Testis (tissue), 3 donors: ENCODE results near the gene TGFBR2. TPM values are rescaled to one million over a fixed set of nuclear protein-coding genes. Genes with fewer than 3 reads are reported as not detected.
A peak's percentile ranks its signal among the peaks of the same experiment; 100 is the strongest.

Experiments used
- DNase-seq: peaks from one replicate; pipeline ENCODE4 v3.0.0-alpha.2; 2019
- H3K27ac ChIP-seq, 2 donors: fragments of 200-600 bp; sonication (generic); one replicate each; pipeline ENCODE4 v1.5.1; 2019
- H3K27me3 ChIP-seq: fragments of 200-600 bp; sonication (generic); one replicate; pipeline ENCODE4 v1.5.1; 2019
- H3K36me3 ChIP-seq: fragments of 200-600 bp; sonication (generic); one replicate; pipeline ENCODE4 v1.5.1; 2017; ENCODE audit warnings: low read depth; ENCODE audit errors: missing control alignments
- H3K4me1 ChIP-seq: fragments of 200-600 bp; sonication (generic); one replicate; pipeline ENCODE4 v1.5.1; 2019
- H3K4me3 ChIP-seq, 2 donors: fragments of 200-600 bp; sonication (generic); one replicate each; pipeline ENCODE4 v1.5.1; 2017 to 2019
- H3K9me3 ChIP-seq: fragments of 200-600 bp; sonication (generic); one replicate; pipeline ENCODE4 v1.5.1; 2017
- POLR2A ChIP-seq: fragments of 450-650 bp; IDR thresholded peaks from one replicate; pipeline ENCODE4 v1.6.1; 2017; ENCODE audit warnings: antibody characterized with exemption, mild to moderate bottlenecking, moderate library complexity
- WGBS, 2 donors: methylation state at CpG; one replicate each; pipeline ENCODE4 v1.1.5; 2018; 5-methylcytosine and 5-hydroxymethylcytosine counted together
- intact Hi-C: fragments of 100-400 bp; cut with DNase I; formaldehyde crosslinking; loops from one replicate; pipeline ENCODE4 v1.15.1; 2023; ENCODE audit warnings: low total_unique reads
- polyA plus RNA-seq: library from polyadenylated mRNA; stranded (reverse); fragments of 350-450 nt; fragmentation: Illumina TruSeq; extraction: RNeasy Lipid Tissue Mini Kit (QIAGEN cat#74804); gene quantifications from one replicate; pipeline ENCODE4 v1.2.3, GENCODE V29; 2014; ENCODE audit warnings: low read depth, low replicate concordance; ENCODE audit not compliant: insufficient read depth
- total RNA-seq, 2 donors: library from RNA; depleted of rRNA; stranded (reverse); fragments of >200 nt; gene quantifications; one replicate each; pipeline ENCODE4 v1.2.3, GENCODE V29; 2016
- TF ChIP-seq, protein P1 (sequence below), 3 experiments: fragments of 450-650 bp in 2 of 3; fragments of 200-600 bp in 1 of 3; sonication (generic) in 1 of 3; IDR thresholded peaks; one replicate each; pipeline ENCODE4 v1.5.1; 2016 to 2019; ENCODE audit warnings: antibody characterized with exemption in 3 of 3, mild to moderate bottlenecking in 2 of 3, moderate library complexity in 1 of 3

TGFBR2 gene
- total and polyA plus RNA-seq, 3 donors from 2014 or later: 18.7 to 35.3 (median 26.1) TPM

GRCh38 chr3:30656624-30657141, 50.3 kb downstream of the TGFBR2 start:
- Histone ChIP-seq H3K27ac (no peak overlapping the region), H3K4me3 (no peak overlapping the region), H3K36me3 (no peaks in the 10 kb centered on the region), H3K9me3 (no peaks in the 10 kb centered on the region), H3K27me3 (no peaks in the 10 kb centered on the region), H3K4me1 (peaks cover 21% of the 10 kb centered on the region)
- WGBS, 2 donors: 78 to 88% methylated on average over 3 of the region's 3 CpGs
- DNase-seq: no peak
- intact Hi-C loops: no loop called here
- TF ChIP-seq, protein P1, sequence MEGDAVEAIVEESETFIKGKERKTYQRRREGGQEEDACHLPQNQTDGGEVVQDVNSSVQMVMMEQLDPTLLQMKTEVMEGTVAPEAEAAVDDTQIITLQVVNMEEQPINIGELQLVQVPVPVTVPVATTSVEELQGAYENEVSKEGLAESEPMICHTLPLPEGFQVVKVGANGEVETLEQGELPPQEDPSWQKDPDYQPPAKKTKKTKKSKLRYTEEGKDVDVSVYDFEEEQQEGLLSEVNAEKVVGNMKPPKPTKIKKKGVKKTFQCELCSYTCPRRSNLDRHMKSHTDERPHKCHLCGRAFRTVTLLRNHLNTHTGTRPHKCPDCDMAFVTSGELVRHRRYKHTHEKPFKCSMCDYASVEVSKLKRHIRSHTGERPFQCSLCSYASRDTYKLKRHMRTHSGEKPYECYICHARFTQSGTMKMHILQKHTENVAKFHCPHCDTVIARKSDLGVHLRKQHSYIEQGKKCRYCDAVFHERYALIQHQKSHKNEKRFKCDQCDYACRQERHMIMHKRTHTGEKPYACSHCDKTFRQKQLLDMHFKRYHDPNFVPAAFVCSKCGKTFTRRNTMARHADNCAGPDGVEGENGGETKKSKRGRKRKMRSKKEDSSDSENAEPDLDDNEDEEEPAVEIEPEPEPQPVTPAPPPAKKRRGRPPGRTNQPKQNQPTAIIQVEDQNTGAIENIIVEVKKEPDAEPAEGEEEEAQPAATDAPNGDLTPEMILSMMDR (IDR thresholded peaks at IDR 0.05): no peak
- no peak for TF ChIP-seq POLR2A

- no peaks in the 10 kb centered on the region for H3K9me3 ChIP-seq
- peak overlapping the region in 1 of 2 donors; percentile 69 for H3K27ac ChIP-seq
- peaks cover 21% of the 10 kb centered on the region for H3K4me1 ChIP-seq
- H3K4me3 ChIP-seq: no peak overlapping the region
- H3K27me3 ChIP-seq: no peaks in the 10 kb centered on the region
- no peaks in the 10 kb centered on the region for H3K36me3 ChIP-seq
- TF ChIP-seq, protein P1 (IDR thresholded peaks at IDR 0.05): no peak
- TF ChIP-seq POLR2A: no peak
- DNase-seq: no peak
- intact Hi-C loops: no loop called here
- WGBS, 2 donors: 68% methylated on average over 3 of the region's 3 CpGs
Measured at GRCh38 chr3:30657914-30658313, 51.5 kb downstream of the TGFBR2 start.

DNA sequence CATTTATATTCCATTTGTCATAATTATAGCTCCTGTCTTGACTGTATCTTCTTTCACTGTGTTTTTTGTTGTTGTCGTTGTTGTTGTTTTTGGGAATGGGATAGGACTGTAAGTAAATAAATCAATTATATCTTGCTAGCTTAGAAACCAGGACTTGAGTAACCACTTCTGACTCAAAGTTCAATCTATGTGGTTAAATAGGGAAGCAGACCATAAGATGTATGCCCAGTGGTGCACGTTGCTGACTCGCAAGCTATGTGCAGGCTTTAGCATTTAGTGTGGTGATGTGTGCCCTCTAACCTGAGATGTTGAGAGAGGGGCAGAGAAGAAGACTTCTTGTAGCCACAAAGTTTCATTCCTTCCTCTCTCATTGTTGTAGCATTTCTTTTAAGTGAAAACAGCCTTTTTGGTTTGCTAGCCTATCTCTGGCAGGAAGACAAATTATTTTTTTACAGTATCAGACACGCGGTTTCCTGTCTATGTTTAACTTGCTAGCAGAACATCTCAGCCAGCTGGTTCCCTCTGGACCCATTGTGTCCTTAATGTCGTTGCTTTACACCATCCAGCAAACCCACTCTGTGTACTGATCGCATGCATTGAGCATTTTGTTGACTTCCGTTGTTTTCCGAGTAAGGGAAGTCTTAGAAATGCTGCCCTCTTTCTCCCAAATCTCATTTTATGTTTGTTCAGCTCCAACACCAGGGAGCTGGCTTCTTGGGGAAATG, 52.1 kb downstream of the TGFBR2 start:
- intact Hi-C loops: no loop called here
- no peak for TF ChIP-seq POLR2A
- TF ChIP-seq, protein P1 (IDR thresholded peaks at IDR 0.05): no peak
- Histone ChIP-seq H3K9me3 (no peaks in the 10 kb centered on the region), H3K27ac (peak overlapping the region in 1 of 2 donors; percentile 69), H3K4me3 (no peak overlapping the region), H3K36me3 (no peaks in the 10 kb centered on the region), H3K4me1 (peaks cover 21% of the 10 kb centered on the region), H3K27me3 (no peaks in the 10 kb centered on the region)
- WGBS, 2 donors: 45 to 57% methylated on average over 9 of the region's 9 CpGs
- DNase-seq: no peak

- Histone ChIP-seq H3K9me3 (no peaks in the 10 kb centered on the region), H3K27me3 (no peaks in the 10 kb centered on the region), H3K36me3 (no peaks in the 10 kb centered on the region), H3K27ac (peak overlapping the region; percentile 39 to 69), H3K4me1 (peaks cover 21% of the 10 kb centered on the region), H3K4me3 (no peak overlapping the region)
- intact Hi-C loops: no loop called here
- TF ChIP-seq, protein P1 (IDR thresholded peaks at IDR 0.05): no peak
- no peak for TF ChIP-seq POLR2A
- whole genome bisulfite sequencing, 2 donors: 61 to 75% methylated on average over 7 of the region's 7 CpGs
- no peak for DNase-seq
Measured at GRCh38 chr3:30659270-30660130, 53.1 kb downstream of the TGFBR2 start.
